NCI-H1092 (cell line): ENCODE results near the gene CTNNA3.

Experiments
- DNase-seq: peaks from one replicate; lab custom pipeline; 2025; lab: John Stamatoyannopoulos, UW

Gene CTNNA3

GRCh38 chr10:66214721-66215404, 1481.1 kb downstream of the CTNNA3 start:
- DNase-seq: no peak

- no peak for DNase-seq
Observed at GRCh38 chr10:66209025-66209424, 1487.0 kb downstream of the CTNNA3 start.

DNA sequence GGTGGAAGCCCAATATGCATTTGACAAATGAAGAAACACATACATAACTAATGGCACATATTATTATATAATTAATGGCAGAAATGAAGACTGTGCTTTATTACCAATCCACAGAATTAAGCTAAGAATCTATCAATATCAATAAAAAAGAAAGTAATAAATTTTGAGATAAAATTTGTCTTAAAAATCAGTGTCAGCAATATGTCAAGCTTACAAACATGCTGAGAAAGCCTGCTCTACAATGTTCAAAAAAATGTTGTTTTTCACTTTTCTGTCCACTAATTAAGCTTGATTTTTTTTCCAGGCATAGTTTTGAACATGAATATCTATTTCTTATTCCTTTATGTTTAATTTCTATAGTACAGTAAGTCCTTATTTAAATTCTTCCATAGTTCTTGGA, 1491.2 kb downstream of the CTNNA3 start:
- DNase-seq: no peak

DNA sequence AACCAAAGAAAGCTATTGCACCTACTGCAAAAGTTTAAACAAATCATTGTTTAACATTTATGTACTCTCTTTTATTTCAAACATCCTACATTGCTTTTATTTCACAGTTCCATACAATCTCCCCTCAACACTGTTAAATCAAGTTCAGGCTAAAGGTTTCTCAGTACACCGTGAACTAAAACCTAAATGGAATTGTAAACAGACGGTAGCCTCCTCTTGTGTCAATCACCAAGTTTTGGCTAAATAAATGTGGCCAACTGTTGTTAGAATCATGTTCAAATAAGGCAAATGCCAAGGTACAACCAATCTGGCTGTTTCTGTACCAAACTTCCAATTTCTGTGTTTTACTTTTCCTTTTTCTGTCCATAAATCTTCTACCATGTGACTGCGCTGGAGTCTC, 1493.9 kb downstream of the CTNNA3 start:
- DNase-seq: no peak

DNA sequence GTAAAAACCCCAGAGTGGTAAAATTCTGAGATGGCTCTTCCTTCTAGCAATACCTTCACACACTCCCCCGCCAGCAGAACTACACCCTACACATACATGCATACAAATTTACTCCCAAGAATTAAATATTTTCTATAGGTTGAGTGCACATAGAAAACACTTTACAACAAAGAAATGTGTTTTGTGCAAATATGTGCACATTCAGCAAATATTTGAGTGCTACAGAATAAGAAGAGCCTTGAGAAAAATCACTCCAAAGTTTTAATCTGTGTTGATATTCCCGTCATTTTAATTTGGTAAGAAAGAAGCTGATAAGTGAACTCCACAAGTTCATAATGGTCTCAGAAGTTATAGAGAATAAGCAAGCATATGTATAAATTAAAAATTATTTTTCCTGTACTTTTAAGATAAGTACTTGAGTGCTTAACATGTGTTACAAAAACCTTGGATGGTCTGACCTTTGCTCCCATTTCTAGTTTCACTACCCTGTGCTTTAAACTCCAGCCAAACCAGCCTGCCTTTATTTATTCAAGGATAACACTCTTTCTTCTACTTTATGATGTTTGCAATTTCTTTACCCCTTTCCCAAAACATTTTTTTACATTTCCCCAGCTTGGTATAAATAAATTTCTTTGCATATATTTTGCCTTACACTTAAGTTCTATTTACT, 1503.7 kb downstream of the CTNNA3 start:
- DNase-seq: no peak

- no peak for DNase-seq
Observed at GRCh38 chr10:66190413-66190812, 1505.6 kb downstream of the CTNNA3 start.

DNA sequence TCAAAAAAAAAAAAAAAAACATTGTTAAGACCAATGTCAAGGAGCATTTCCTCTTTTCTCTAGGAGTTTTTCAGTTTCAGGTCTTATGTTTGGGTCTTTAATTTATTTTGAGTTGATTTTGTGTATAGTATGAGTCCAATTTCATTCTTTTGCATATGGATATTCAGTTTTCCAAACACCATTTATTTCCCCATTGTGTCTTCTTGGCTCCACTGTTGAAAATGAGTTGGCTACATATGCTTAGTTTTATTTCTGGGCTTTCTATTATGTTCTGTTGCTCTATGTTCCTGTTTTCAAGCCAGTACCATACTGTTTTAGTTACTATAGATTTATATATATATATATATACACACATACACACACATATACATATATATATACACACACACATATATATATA, 1506.7 kb downstream of the CTNNA3 start:
- DNase-seq: no peak

GRCh38 chr10:66187053-66187733, 1508.8 kb downstream of the CTNNA3 start:
- DNase-seq: no peak

DNA sequence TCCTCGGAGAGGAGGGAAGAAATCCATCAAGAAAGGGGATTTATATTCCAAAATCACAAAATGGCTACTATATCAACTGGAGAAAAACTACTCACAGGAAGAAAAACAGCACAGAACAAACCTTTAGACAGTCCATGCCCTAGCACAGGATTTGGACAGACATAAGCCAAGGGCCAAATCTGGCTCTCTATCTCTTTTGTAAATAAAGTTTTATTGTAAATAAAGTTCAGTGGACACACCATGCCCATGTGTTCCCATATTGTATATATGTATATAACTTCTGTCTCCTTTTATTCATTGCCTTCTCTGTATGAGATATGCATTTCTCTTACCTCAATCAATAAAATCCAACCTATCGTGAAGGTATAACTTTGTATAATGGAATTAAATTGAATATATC, 1513.0 kb downstream of the CTNNA3 start:
- DNase-seq: no peak

DNA sequence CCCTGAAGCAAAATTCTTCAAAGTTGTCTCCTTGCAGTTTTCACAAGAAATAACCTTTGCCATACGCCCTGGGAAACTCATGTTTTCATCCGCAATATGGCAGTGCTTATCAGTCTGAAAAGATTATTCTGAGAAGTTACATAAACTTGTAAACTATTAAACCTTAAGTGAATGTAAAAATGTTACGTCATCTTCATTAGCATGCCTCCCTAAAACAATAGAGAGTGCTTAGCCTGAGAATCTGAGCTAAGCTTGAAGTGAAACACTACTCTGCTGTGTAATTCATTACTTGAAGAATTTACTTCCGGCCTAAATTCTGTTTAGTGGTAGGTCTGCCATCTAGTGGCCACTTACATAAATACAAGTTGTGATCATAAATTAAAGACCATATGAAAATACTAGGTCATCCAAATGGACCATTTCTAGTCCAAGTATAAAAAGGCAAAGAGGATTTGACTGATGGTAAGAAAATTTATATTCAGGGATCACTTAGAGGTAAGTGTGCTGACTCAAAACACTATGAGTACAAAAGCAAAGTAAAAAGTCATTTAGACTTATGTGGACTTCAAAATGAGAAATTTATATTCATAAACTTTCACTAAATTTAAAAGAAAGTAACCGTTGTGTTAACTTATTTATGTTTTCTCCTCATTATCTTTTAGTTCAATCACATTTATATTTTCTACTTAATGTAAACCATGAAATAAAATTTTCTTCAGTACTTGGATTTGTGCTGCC, 1515.2 kb downstream of the CTNNA3 start:
- DNase-seq: no peak

DNA sequence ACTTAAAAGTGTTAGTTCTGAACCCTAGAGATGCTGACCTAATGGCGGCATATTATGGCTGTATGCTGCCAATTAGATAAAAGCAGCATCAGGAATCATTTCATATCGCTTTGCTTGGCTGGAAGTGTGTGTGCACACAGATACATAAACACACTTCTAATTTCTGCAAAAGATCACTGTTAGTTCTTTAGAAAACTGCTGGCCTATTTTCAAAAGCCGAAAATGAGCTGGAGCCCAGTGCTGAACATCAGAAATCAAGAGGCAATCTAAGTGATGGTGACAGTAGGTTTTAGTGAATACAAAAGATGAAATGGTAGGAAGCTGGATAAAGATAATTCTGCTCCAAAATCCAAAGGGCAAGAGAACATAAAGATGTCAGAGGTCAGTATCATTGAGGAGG, 1516.0 kb downstream of the CTNNA3 start:
- DNase-seq: no peak

- DNase-seq: no peak
Observed at GRCh38 chr10:66176772-66177171, 1519.2 kb downstream of the CTNNA3 start.

GRCh38 chr10:66167816-66168215, 1528.2 kb downstream of the CTNNA3 start:
- no peak for DNase-seq

GRCh38 chr10:66162560-66163143, 1533.3 kb downstream of the CTNNA3 start:
- no peak for DNase-seq

DNA sequence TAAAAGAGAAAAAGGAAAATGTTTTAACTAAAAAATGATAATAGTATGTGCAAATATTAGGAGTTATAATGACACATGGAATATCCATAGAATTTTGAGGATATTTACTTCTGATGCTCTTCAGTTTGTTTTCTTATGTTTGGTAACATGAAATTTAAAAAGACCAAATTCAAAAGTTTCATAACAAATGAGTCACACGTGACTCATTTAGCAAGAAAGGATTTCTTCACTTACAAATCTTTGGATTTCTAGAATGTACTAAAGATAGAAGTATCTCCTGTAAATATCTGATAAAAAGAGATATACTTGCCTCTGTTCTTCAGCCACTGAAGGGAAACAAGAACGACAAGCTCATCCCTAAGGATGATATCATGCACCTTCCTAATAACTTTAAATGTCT, 1544.6 kb downstream of the CTNNA3 start:
- DNase-seq: no peak

DNA sequence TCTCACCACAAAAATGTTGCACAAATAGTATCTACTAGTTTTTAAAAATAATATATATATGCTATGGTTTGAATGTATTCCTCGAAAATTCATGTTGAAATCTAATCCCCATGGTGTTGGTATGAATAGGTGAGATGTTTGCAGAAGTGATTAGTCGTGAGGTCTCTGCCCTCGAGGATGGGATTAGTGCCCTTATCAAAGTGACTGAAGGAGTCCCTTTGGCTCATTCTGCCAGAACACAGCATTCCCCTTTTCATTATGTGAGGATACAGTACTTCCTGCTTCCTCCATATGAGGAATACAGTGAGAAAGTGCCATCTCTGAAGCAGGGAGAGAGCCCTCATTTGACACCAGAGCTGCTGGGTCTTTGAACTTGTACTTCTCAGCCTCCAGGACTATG, 1547.7 kb downstream of the CTNNA3 start:
- no peak for DNase-seq

DNA sequence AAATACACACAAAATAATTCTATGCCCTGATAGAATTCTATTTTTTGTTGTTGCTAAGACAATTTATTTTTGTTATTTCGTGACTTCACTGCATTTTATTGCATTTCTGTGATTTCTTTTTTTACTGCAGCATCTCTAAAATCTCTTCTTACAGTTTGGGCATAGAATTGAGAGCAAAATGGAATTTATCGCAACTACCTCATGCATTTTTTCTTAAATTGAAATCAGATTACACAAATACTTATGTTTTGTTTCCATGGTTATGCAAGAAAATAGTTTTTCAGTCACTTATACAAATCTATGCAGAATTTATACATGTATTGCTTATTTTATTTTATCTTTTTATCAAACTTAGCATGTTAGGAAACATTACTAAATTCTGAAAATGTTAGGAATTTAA, 1552.0 kb downstream of the CTNNA3 start:
- DNase-seq: no peak

DNA sequence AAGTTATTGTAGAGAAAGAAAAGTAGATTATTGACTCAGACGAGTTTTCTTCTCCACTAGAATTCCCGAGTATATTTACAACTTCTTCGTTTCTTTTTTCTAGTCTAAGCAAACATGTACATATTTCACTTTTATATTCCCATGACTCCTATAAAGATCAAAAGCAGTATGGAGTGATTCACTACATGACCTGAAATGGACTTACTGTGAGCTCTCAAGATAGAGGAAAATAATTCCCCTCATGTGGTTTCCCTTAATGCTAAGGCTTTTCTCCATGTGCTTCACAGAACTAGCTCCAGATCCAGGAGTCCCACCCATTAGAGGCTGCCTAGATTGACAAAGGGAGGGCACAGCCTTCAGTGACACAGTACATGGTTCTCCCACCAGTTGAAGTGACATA, 1593.2 kb downstream of the CTNNA3 start:
- DNase-seq: no peak

GRCh38 chr10:66098595-66099480, 1597.2 kb downstream of the CTNNA3 start:
- no peak for DNase-seq

DNA sequence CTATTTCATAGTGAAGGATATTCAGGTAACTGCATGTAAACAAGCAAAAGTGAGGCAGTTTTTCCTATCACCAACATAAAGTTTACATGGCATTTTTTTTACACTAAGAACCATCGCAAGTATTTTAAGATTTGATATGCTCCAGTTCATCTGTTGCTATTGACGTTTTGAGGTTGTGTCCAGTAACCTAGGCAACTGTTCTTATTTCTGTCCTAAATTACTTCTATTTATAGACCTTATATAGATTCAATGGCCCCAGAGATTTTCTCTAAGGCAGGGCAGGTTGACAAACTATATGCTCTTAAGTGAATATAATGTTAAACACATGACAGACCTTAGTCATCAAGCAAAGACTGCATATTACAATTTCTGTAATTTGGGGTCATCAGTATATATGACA, 1600.4 kb downstream of the CTNNA3 start:
- no peak for DNase-seq

- DNase-seq: no peak
Observed at GRCh38 chr10:66085906-66086305, 1610.1 kb downstream of the CTNNA3 start.
